K562 (cell line): ENCODE measurements around the gene FBXO46. TPM values are rescaled to one million over a fixed set of nuclear protein-coding genes. Genes with fewer than 3 reads are reported as not detected.

Experiments
- CBFB ChIP-seq: sonication (generic); formaldehyde crosslinking; IDR thresholded peaks from 2 replicates; pipeline ENCODE4 v1.4.0; 2020; ENCODE audit warnings: mild to moderate bottlenecking, missing genetic modification reagents
- CCAR2 ChIP-seq: fragments of 200-400 bp; formaldehyde crosslinking; IDR thresholded peaks from 2 replicates; pipeline ENCODE4 v1.6.1; 2017; ENCODE audit warnings: mild to moderate bottlenecking, low read depth, low read length
- CHAMP1 ChIP-seq: fragments of 450-650 bp; IDR thresholded peaks from 2 replicates; pipeline ENCODE4 v1.6.1; 2016; ENCODE audit warnings: mild to moderate bottlenecking
- HIVEP1 ChIP-seq: fragments of 250-450 bp; sonication (Bioruptor Pico); IDR thresholded peaks from 2 replicates; pipeline ENCODE4 v1.4.0; 2020; ENCODE audit warnings: mild to moderate bottlenecking
- KDM2B ChIP-seq: fragments of 250-450 bp; sonication (Bioruptor Pico); IDR thresholded peaks from 2 replicates; pipeline ENCODE4 v1.8.0; 2021; ENCODE audit warnings: mild to moderate bottlenecking, moderate library complexity
- LARP7 ChIP-seq: fragments of 450-650 bp; IDR thresholded peaks from 2 replicates; pipeline ENCODE4 v1.6.1; 2016
- MTF1 ChIP-seq: fragments of 250-450 bp; sonication (Bioruptor Pico); IDR thresholded peaks from 2 replicates; pipeline ENCODE4 v1.9.0; 2021; ENCODE audit warnings: moderate library complexity, mild to moderate bottlenecking, inconsistent platforms, borderline replicate concordance
- NR1H2 ChIP-seq: sonication (generic); formaldehyde crosslinking; IDR thresholded peaks from 2 replicates; pipeline ENCODE4 v1.4.0; 2020; ENCODE audit warnings: mild to moderate bottlenecking, missing genetic modification reagents
- RNF219 ChIP-seq: fragments of 250-450 bp; sonication (Bioruptor Pico); IDR thresholded peaks from 2 replicates; pipeline ENCODE4 v1.5.0; 2022; ENCODE audit warnings: mild to moderate bottlenecking
- SMAD4 ChIP-seq: fragments of 250-450 bp; sonication (Bioruptor Pico); conservative IDR thresholded peaks from 2 replicates; pipeline ENCODE4 v1.8.0; 2021; ENCODE audit warnings: inconsistent platforms, mild to moderate bottlenecking, moderate library complexity
- ZMIZ1 ChIP-seq, 2 experiments: fragments of 150-350 bp in 1 of 2; IDR thresholded peaks; 2 replicates each; pipeline ENCODE4 v1.6.1; 2012 to 2016; ENCODE audit warnings: low read depth in 2 of 2, low read length in 2 of 2, mild to moderate bottlenecking in 1 of 2, moderate library complexity in 1 of 2
- ZNF507 ChIP-seq: conservative IDR thresholded peaks from 2 replicates; pipeline ENCODE4 v1.6.1; 2017; ENCODE audit warnings: missing genetic modification characterization, missing compliant biosample characterization
- ZNF561 ChIP-seq: fragments of 450-650 bp; formaldehyde crosslinking; conservative IDR thresholded peaks from 2 replicates; pipeline ENCODE4 v1.4.0; 2020; ENCODE audit warnings: mild to moderate bottlenecking, moderate library complexity
- ZNF75A ChIP-seq: fragments of 450-650 bp; formaldehyde crosslinking; IDR thresholded peaks from 2 replicates; pipeline ENCODE4 v1.4.0; 2020; ENCODE audit warnings: mild to moderate bottlenecking
- polyA plus RNA-seq, 8 experiments: library from polyadenylated mRNA; depleted of rRNA in 4 of 8; stranded (reverse) in 5 of 8; unstranded in 3 of 8; fragments of >200 nt; fragmentation: Nextera tagmentation in 2 of 8; fragmentation: Illumina TruSeq in 1 of 8; extraction: Ambion mirVana in 2 of 8; extraction: Trizol in 1 of 8; gene quantifications; 2 replicates each; pipeline versions ENCODE4 v1.2.1 to v1.2.3, GENCODE V29; 2011 to 2014; ENCODE audit warnings: inconsistent platforms in 1 of 8, missing spikeins in 1 of 8
- total RNA-seq, 7 experiments: library from RNA; depleted of rRNA in 6 of 7; stranded (reverse); fragments of >200 nt in 6 of 7; fragmentation: Illumina TruSeq in 2 of 7; extraction: Trizol in 2 of 7; gene quantifications; 2 replicates each; pipeline versions ENCODE4 v1.2.1 to v1.2.3, GENCODE V29; 2011 to 2021; ENCODE audit warnings: low replicate concordance in 1 of 7
- TF ChIP-seq, protein P1 (sequence below): fragments of 150-350 bp; conservative IDR thresholded peaks from 2 replicates; pipeline ENCODE4 v1.6.1; 2014; ENCODE audit warnings: low read length

Gene FBXO46
- total and polyA plus RNA-seq, 9 of the 15 experiments (the other 6 are each of a cell fraction or from before 2014, with no cell fraction given), result 1.5 to 36.1 (median 7.3) TPM

DNA sequence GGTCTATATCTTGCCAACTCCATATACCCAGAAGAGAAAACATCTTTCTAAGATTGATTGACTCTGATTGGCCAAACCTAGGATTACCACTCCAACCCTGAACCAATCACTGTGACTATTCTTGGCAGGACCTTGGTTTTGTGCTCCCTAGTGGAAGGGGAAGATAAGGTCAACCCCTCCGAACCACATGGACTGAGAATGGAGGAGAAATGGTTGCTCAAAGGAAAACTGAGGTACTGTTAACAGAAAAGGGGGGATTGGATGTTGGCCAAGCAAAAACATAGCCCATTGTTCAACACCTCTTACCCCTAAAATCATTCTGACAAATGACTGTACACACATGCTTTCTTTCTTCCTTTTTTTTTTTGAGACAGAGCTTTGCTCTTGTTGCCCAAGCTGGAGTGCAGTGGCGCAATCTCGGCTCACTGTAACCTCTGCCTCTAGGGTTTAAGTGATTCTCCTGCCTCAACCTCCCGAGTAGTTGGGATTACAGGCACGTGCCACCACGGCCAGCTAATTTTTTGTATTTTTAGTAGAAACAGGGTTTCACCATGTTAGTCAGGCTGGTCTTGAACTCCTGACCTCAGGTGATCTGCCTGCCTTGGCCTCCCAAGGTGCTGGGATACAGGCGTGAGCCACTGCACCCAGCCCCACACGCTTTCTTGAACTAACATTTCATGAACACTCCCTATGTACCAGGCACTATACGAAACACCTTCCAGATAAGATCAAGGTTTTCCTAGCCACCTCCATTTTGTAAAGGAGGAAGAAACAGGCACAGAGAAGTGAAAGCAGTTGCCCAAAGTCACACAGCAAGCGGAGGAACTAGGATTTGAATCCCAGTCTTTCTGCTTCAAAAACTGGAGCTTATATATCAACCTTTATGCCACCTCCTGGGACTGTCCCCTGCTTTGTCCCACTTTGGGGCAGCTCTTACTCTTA lies 9.1 kb upstream of the FBXO46 start (continued):
- TF ChIP-seq ZMIZ1 (IDR thresholded peaks at IDR 0.05; ENCODE audit: low read depth in 2 of 2, low read length in 2 of 2) (no peak), CBFB (no peak), KDM2B (CRISPR knock-in tag) (no peak), NR1H2 (CRISPR knock-in tag) (no peak), HIVEP1 (CRISPR knock-in tag) (no peak), LARP7 (no peak), ZNF75A (CRISPR knock-in tag) (no peak), CCAR2 (no peak), MTF1 (CRISPR knock-in tag) (no peak), ZNF561 (no peak), ZNF507 (tag) (no peak), CHAMP1 (0 out of 2 replicates have a peak, but pooled peaks have one; percentile 67), SMAD4 (CRISPR knock-in tag) (0 out of 2 replicates have a peak, but pooled peaks have one; percentile 48), RNF219 (CRISPR knock-in tag) (no peak)
- TF ChIP-seq, protein P1, sequence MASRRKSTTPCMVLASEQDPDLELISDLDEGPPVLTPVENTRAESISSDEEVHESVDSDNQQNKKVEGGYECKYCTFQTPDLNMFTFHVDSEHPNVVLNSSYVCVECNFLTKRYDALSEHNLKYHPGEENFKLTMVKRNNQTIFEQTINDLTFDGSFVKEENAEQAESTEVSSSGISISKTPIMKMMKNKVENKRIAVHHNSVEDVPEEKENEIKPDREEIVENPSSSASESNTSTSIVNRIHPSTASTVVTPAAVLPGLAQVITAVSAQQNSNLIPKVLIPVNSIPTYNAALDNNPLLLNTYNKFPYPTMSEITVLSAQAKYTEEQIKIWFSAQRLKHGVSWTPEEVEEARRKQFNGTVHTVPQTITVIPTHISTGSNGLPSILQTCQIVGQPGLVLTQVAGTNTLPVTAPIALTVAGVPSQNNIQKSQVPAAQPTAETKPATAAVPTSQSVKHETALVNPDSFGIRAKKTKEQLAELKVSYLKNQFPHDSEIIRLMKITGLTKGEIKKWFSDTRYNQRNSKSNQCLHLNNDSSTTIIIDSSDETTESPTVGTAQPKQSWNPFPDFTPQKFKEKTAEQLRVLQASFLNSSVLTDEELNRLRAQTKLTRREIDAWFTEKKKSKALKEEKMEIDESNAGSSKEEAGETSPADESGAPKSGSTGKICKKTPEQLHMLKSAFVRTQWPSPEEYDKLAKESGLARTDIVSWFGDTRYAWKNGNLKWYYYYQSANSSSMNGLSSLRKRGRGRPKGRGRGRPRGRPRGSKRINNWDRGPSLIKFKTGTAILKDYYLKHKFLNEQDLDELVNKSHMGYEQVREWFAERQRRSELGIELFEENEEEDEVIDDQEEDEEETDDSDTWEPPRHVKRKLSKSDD, result no peak
